Activated T-cell treated with anti-CD3 and anti-CD28 coated beads, Interleukin-2, amount 50 U/mL, for 1 hour (primary cell): ENCODE results near the gene SATB1.
"Not testable (repeated sequence)": the region's sequence is repeated elsewhere in the genome, so short reads cannot be mapped to it uniquely, and the experiment has no call there.

Experiments
- DNase-seq: peaks from one replicate; pipeline ENCODE4 v3.0.0-alpha.2; 2020

The SATB1 gene

GRCh38 chr3:18349197-18349798, 75.8 kb downstream of the SATB1 start:
- DNase-seq = no peak

GRCh38 chr3:18346097-18346496, 79.0 kb downstream of the SATB1 start:
- DNase-seq = no peak

GRCh38 chr3:18345015-18345367, 80.1 kb downstream of the SATB1 start:
- DNase-seq = no peak

- no peak for DNase-seq
These were observed 80.7 kb downstream of the SATB1 start for GRCh38 chr3:18344306-18345014.

DNA sequence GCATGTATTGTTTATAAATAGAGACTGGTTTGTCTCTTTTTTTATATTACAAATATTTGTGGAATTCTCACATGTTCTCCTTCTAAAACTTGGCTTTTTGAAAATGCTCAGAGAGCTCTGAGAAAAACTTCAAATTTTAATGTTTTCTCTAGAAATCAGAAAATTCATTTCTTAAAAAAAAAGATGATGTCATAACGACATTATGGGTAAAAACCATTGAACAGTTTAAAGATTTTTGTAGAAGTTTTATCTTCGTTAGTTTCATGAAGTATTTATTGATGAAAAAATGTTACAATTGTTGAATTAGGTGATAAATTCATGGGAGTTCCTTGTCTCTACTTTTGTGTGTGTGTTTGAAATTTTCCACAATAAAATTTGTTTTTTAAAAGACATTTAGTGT, 81.3 kb downstream of the SATB1 start:
- no peak for DNase-seq

GRCh38 chr3:18338827-18339514, 86.2 kb downstream of the SATB1 start:
- DNase-seq = no peak

DNA sequence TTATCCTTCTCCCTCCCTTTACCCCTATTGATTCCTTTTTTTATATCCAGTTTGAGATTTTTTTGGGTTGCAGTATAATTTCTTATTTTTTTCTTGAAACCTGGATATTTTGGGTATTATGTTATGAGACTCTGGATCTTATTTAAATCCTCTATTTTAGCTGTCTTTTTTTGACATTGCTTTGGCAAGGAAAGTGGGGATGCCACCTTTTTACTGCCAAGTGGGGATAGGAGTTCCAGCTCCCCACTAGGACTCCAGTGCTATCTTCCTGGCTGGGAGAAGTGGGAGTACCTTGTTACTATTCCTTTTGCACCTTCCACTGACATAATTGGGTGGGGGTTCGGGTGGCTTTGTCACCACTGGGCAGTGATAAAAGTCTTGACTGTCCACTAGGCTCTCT, 87.9 kb downstream of the SATB1 start:
- no peak for DNase-seq

- DNase-seq = no peak
These were observed 90.1 kb downstream of the SATB1 start for GRCh38 chr3:18334837-18335601.

GRCh38 chr3:18330772-18331441, 94.2 kb downstream of the SATB1 start:
- DNase-seq = not testable (repeated sequence)

DNA sequence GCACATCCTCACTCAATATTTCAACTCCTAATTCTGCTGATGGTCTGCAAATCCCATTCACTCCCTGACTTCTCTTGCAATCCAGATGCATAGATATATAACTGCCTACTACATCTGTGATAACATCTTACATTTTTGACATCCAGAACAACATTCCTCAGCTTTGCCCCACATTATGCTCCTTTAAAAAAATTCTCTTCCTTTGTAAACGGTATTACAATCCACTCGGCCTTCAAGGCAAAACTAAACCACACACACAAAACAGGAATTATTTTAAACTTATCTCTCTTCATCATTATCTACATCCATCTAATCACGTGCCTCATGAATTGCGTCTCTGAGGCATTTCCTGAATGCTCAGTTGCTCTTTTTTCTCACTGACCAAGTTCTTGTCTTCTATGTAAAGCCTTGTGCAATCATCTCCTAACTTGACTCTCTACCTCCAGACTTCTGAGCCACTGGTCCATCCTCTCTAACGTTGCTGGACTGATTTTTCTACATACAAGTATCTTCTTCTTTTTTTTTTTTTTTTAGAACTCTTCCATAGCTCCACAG, 117.0 kb downstream of the SATB1 start:
- DNase-seq = no peak

GRCh38 chr3:18307529-18307928, 117.6 kb downstream of the SATB1 start:
- DNase-seq = no peak

- no peak for DNase-seq
These were observed 122.6 kb downstream of the SATB1 start for GRCh38 chr3:18302517-18302916.

- no peak for DNase-seq
These were observed 123.4 kb downstream of the SATB1 start for GRCh38 chr3:18301781-18302180.

DNA sequence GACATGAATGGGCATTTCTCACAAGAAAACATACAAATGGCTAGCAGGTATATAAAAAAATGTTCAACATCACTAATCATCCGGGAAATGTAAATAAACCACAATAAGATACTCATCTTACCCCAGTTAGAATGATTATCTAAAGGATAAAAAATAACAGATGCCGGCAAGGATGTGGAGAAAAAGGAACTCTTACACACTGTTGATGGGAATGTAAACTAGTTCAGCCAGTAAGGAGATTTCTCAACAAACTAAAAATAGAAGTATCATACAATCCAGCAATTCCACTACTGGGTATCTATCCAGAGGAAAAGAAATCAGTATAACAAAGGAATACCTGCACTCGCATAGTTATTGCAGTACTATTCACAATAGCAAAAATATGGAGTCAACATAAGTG, 124.2 kb downstream of the SATB1 start:
- DNase-seq = no peak

DNA sequence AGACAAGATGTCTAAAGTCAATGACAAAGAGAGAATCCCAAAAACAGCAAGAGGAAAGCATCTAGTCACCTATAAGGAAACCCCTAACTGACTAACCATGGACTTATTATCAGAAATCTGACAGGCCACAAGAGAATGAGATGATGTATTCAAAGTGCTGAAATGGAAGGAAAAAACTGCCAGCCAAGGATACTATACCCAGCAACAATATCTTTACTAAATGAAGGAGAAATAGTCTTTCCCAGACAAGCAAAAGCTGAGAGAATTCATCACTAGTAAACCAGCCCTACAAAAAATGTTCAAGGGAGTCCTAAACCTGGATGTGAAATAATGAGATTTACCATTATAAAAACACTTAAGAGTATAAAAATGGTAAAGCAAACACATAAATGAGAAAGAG, 128.0 kb downstream of the SATB1 start:
- DNase-seq = no peak
